Activated CD4-positive, alpha-beta T cell treated with anti-CD3 and anti-CD28 coated beads for 1 hour (primary cell): ENCODE measurements around the gene CERS5.

Source experiments
- DNase-seq: peaks from one replicate; pipeline ENCODE4 v3.0.0-alpha.2; 2020

The CERS5 gene, protein sequence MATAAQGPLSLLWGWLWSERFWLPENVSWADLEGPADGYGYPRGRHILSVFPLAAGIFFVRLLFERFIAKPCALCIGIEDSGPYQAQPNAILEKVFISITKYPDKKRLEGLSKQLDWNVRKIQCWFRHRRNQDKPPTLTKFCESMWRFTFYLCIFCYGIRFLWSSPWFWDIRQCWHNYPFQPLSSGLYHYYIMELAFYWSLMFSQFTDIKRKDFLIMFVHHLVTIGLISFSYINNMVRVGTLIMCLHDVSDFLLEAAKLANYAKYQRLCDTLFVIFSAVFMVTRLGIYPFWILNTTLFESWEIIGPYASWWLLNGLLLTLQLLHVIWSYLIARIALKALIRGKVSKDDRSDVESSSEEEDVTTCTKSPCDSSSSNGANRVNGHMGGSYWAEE

GRCh38 chr12:50167049-50167828 lies at the start of gene CERS5:
Gene CERS5, minus strand, starts transcription at chr12:50167369. Its CDS starts 72 bp downstream, at chr12:50167297.
- peak; percentile 92 for DNase-seq

GRCh38 chr12:50215033-50215432 lies 47.9 kb upstream of the CERS5 start:
- DNase-seq: no peak

DNA sequence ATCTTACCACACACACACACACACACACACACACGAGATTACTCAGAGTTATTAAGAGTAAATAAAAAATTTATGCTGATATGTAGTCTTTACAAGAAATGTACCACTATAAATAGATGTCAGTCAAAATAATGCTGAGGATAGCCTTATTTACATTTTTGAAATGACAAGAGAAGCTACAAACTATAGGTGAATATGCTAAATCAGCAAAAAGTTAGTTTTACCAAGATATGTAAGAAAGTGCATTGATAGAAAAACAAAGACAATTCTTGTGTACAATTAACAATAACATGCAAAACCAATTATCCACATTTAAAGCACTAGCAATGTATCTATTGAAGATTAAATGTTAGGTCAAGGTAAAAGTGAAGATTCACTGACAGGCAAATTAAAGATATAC lies 46.8 kb upstream of the CERS5 start:
- DNase-seq: no peak

DNA sequence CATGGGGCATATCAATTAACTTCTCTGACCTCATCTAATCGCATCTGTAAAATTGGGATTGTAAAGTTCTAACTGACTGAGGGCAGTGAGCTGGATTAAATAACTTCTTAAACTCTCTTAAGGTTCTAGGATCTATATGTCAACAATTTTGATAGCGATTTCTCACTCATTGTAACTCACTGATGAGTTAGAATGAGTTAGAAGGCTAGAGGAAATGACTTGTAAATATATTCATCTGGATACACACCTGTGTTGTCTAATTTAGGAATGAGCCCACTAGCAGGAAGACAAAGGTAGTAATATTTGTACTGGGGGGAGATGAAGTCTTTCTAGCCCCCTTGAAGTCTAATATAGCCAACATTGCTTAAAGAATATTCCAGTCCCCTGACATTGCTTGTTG lies 46.3 kb upstream of the CERS5 start:
- no peak for DNase-seq

- no peak for DNase-seq
These were observed 44.9 kb upstream of the CERS5 start for GRCh38 chr12:50212071-50212467.

DNA sequence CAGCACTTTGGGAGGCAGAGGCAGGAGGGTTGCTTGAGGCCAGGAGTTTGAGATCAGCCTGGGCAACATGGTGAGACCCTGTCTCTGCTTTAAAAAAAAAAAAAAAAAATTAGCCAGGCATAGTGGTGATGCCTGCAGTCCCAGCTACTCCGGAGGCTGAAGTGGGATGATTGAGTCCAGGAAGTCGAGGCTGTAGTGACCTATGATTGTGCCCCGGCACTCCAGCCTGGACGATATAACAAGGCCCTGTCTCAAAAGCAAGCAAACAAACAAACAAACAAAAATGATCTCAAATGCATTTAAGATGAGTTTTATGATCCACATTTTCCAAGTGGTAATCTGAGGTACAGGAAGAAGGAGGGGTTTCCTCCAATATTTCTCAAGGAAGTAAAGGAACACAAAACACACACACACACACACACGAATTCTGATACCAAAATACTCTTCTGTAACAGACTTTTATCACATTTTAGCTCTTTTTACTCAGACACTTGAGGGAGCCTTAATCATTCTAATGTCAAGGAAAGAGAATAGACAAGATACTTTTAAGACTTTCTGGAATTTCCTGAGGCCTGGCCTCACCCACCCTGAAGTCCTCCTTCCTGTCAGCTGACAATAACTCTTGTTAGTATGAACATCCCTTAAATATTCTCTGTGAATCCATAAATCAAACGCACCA lies 44.4 kb upstream of the CERS5 start:
- no peak for DNase-seq

- DNase-seq: no peak
These were observed 40.3 kb upstream of the CERS5 start for GRCh38 chr12:50207424-50207823.

GRCh38 chr12:50205648-50206047 lies 38.5 kb upstream of the CERS5 start:
- no peak for DNase-seq

DNA sequence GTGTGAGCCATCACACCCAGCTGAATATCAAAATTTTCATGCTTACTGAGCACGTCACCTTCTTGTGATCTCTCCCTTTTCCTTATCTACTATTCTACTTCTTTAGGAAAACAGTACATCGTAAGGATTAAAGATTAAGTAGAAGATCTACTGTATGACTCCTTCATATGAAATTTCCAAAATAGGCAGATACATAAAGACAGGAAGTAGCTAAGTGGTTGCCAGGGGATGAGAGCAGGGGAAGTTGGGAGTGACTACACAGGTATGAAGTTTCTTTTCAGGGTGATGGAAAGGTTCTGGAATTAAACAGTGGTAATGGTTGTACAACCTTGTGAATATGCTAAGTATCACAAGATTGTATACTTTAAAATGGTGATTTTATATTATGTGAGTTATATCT lies 36.5 kb upstream of the CERS5 start:
- DNase-seq: no peak

DNA sequence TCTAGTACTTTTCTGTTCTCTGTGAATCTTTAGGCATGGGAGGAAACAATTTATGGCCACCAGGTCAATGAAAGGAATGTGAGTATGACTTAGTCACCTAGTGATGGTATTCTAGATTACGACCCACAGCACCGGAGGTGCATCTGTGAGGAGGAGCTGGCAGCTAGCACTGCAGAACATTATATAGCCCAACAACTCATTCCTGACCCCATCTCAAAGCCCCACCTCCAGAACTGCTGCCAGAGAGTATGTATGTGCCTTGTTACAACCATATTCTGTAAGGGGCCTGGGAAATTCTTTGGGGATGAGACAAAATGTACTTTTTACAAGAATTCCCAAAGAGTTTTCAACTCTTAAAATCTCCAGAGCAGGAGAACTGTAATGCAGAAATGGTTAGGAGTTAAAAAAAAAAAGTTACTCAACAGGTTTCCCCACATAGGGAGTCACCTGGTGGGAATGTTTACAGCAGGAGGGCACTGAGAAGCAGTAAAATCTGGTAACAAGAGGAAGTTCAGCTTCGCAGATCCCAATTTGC lies 34.9 kb upstream of the CERS5 start:
- DNase-seq: no peak

GRCh38 chr12:50200552-50201273 lies 33.5 kb upstream of the CERS5 start:
- DNase-seq: no peak

- no peak for DNase-seq
These were observed 31.7 kb upstream of the CERS5 start for GRCh38 chr12:50198829-50199228.

GRCh38 chr12:50197297-50197727 lies 30.1 kb upstream of the CERS5 start:
- no peak for DNase-seq

DNA sequence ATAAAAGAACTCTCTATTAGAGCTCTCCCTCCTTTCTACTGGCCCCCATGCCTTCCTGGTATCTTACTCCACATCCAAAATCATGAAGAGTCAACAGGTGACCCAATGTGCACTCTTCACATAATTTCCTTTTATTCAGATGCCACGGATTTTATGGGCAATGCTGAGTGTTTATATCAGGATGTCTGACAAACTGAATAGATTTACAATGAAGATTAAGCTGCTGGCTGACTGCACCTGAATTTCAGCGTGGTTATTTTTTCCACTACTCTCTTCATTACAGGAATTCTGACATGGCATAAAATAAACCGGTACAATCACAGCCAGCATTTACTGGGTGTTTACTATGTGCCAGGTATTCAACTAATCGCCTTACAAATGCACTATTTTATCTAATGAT lies 29.4 kb upstream of the CERS5 start:
- no peak for DNase-seq

GRCh38 chr12:50195832-50196231 lies 28.7 kb upstream of the CERS5 start:
- DNase-seq: no peak

- DNase-seq: no peak
These were observed 25.7 kb upstream of the CERS5 start for GRCh38 chr12:50192908-50193307.

GRCh38 chr12:50192236-50192635 lies 25.1 kb upstream of the CERS5 start:
- no peak for DNase-seq

- DNase-seq: no peak
These were observed 23.7 kb upstream of the CERS5 start for GRCh38 chr12:50190859-50191258.

- DNase-seq: no peak
These were observed 21.9 kb upstream of the CERS5 start for GRCh38 chr12:50188875-50189575.

- no peak for DNase-seq
These were observed 21.1 kb upstream of the CERS5 start for GRCh38 chr12:50188241-50188781.

DNA sequence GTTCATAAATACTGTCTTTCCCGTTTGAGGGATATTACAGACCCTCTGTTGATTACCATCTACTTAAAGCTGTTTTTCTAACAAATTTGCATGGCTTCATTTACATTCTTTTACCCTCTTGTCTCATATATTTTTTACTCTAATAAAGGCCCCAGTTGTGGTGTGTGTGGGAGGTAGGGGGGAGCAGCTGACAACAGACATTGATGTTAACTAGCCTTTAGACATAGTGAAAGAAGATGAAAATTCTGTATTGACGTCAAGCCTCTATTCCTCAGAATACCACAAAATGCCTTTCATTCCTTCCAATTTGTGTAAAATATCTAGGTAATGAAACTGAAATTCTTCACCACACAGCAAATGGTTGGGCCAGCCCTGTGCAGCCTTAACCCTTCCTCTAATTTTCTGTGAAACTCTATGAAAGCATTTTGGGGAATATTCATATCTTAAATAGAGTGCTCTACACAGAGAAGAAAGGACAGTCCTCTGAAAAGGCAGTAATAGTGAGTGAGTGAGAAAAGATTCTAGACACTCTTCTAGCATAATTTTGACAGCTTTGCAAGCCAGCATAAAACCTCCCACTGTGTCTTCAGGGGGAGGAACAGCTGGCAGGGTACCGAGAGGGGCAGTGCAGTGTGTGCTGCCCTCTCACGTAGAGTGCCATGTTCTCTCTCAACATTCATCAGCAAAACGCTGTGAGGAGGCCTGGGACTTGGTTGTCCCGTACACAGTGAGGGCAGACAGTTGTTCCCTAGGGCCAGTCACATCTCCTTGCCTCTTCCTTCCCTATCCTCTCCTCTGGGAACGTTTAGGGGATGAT lies 20.1 kb upstream of the CERS5 start:
- DNase-seq: no peak
